HCT116 (cell line): ENCODE measurements around the gene TMEM178B. TPM values are rescaled to one million over a fixed set of nuclear protein-coding genes. Genes with fewer than 3 reads are reported as not detected.

Source experiments
- ATAC-seq: fragments of 200-7000 bp; cut with Tn5 transposase; 2 replicates; pipeline ENCODE4 v1.9.1; 2020; ENCODE audit warnings: mild to moderate bottlenecking, moderate library complexity
- BruUV-seq: library from RNA; stranded (reverse); fragments of 400-500 nt; replicated peaks from 2 replicates; lab custom pipeline; 2021; lab: Mats Ljungman, UMichigan
- CTCF ChIA-PET: fragments of 300-600 bp; sonication (Branson Sonifier 250); formaldehyde crosslinking; loops from one replicate; lab custom pipeline; 2021; ENCODE audit warnings: antibody characterized with exemption; lab: Charles Lee
- POLR2A ChIA-PET: fragments of 300-600, 350-600 bp; sonication (Branson Sonifier 250); formaldehyde crosslinking; loops from one replicate; lab custom pipeline; 2021; ENCODE audit warnings: antibody characterized with exemption; lab: Charles Lee
- RAD21 ChIA-PET, 2 experiments: fragments of 300-600 bp; sonication (Branson Sonifier 250); formaldehyde crosslinking; loops; one replicate each; lab custom pipeline; 2023; ENCODE audit warnings: low total read pairs in 2 of 2; ENCODE audit not compliant: uncharacterized antibody in 2 of 2, unreplicated experiment in 2 of 2, low non-redundant PET in 1 of 2; lab: Charles Lee
- DNase-seq: peaks from one replicate; pipeline ENCODE4 v3.0.0-alpha.2; 2010; ENCODE audit warnings: low read depth, low spot score
- H2AFZ ChIP-seq: fragments of 200-600 bp; shearing (Covaris generic), sonication (generic); 2 replicates; pipeline ENCODE4 v1.6.1; 2017; ENCODE audit warnings: low read depth, mixed run types, mixed read lengths, antibody characterized with exemption, low read length; ENCODE audit not compliant: poor library complexity, severe bottlenecking
- H3K27ac ChIP-seq: 2 replicates; pipeline ENCODE4 v1.5.1; 2012; ENCODE audit warnings: low read depth, low read length
- H3K27me3 ChIP-seq: fragments of 200-600 bp; sonication (generic); 2 replicates; pipeline ENCODE4 v1.6.1; 2016; ENCODE audit warnings: mixed run types, low read length, mixed read lengths; ENCODE audit not compliant: insufficient read depth
- H3K36me3 ChIP-seq, 2 experiments: fragments of 200-500 bp in 1 of 2; fragments of 200-600 bp in 1 of 2; sonication (Bioruptor generic) in 1 of 2; sonication (generic) in 1 of 2; 2 replicates each; pipeline versions ENCODE4 v1.5.1 to v1.6.1; 2014 to 2016; ENCODE audit warnings: low read length in 2 of 2, inconsistent platforms in 1 of 2, mixed read lengths in 1 of 2, mixed run types in 1 of 2; ENCODE audit not compliant: insufficient read depth in 2 of 2, control insufficient read depth in 1 of 2
- H3K4me1 ChIP-seq, 2 experiments: fragments of 200-600 bp in 1 of 2; sonication (generic) in 1 of 2; 2 replicates each; pipeline versions ENCODE4 v1.5.1 to v1.6.1; 2012 to 2017; ENCODE audit warnings: low read length in 2 of 2, inconsistent platforms in 1 of 2, mild to moderate bottlenecking in 1 of 2, mixed read lengths in 1 of 2, mixed run types in 1 of 2, moderate library complexity in 1 of 2; ENCODE audit not compliant: insufficient read depth in 2 of 2, control insufficient read depth in 1 of 2
- H3K4me2 ChIP-seq: fragments of 200-600 bp; sonication (generic); 2 replicates; pipeline ENCODE4 v1.6.1; 2017; ENCODE audit warnings: mixed run types, low read length, mixed read lengths
- H3K4me3 ChIP-seq, 2 experiments: fragments of 200-600 bp in 1 of 2; sonication (generic) in 1 of 2; replicated peaks in 1 of 2; 2 replicates each; pipeline ENCODE4 v1.5.1; 2011 to 2016; ENCODE audit warnings: low read length in 2 of 2, control low read depth in 1 of 2, low read depth in 1 of 2, mild to moderate bottlenecking in 1 of 2, mixed read lengths in 1 of 2, mixed run types in 1 of 2
- H3K79me2 ChIP-seq: fragments of 200-600 bp; sonication (generic); 2 replicates; pipeline ENCODE4 v1.6.1; 2017; ENCODE audit warnings: mild to moderate bottlenecking, mixed run types, low read length, moderate library complexity, mixed read lengths; ENCODE audit not compliant: insufficient read depth
- H3K9ac ChIP-seq: fragments of 200-600 bp; sonication (generic); 2 replicates; pipeline ENCODE4 v1.6.1; 2016; ENCODE audit warnings: low read length, mixed read lengths
- H3K9me2 ChIP-seq: fragments of 200-600 bp; sonication (generic), shearing (Covaris generic); 2 replicates; pipeline ENCODE4 v1.6.1; 2017; ENCODE audit warnings: mixed run types, mild to moderate bottlenecking, moderate library complexity; ENCODE audit not compliant: insufficient read depth
- H3K9me3 ChIP-seq, 2 experiments: fragments of 200-500 bp in 1 of 2; fragments of 200-600 bp in 1 of 2; sonication (Bioruptor generic) in 1 of 2; sonication (generic) in 1 of 2; 2 replicates each; pipeline ENCODE4 v1.6.1; 2014 to 2017; ENCODE audit warnings: low read length in 2 of 2, mixed read lengths in 2 of 2, inconsistent platforms in 1 of 2, low read depth in 1 of 2, mild to moderate bottlenecking in 1 of 2, mixed run types in 1 of 2, moderate library complexity in 1 of 2; ENCODE audit not compliant: control insufficient read depth in 1 of 2, insufficient read depth in 1 of 2
- H4K20me1 ChIP-seq: fragments of 200-600 bp; sonication (generic), shearing (Covaris generic); 2 replicates; pipeline ENCODE4 v1.6.1; 2017; ENCODE audit warnings: mixed run types, mild to moderate bottlenecking, moderate library complexity; ENCODE audit not compliant: insufficient read depth
- ATF3 ChIP-seq: IDR thresholded peaks from 2 replicates; pipeline ENCODE4 v1.6.1; 2012
- CBX3 ChIP-seq: IDR thresholded peaks from 2 replicates; pipeline ENCODE4 v1.6.1; 2012; ENCODE audit warnings: low read depth
- CTCF ChIP-seq, 3 experiments: fragments of 200-600 bp in 1 of 3; sonication (generic) in 1 of 3; IDR thresholded peaks in 2 of 3; conservative IDR thresholded peaks in 1 of 3; 2 replicates each; pipeline ENCODE4 v1.5.1; 2012 to 2017; ENCODE audit warnings: low read depth in 2 of 3, low read length in 2 of 3, antibody characterized with exemption in 1 of 3, borderline replicate concordance in 1 of 3, control low read depth in 1 of 3, mild to moderate bottlenecking in 1 of 3, mixed read lengths in 1 of 3, mixed run types in 1 of 3, moderate library complexity in 1 of 3; ENCODE audit not compliant: insufficient read depth in 1 of 3
- EZH2 ChIP-seq: fragments of 200-600 bp; sonication (generic); IDR thresholded peaks from 2 replicates; pipeline ENCODE4 v1.6.1; 2017; ENCODE audit warnings: antibody characterized with exemption, mixed run types
- JUND ChIP-seq: IDR thresholded peaks from 2 replicates; pipeline ENCODE4 v1.6.1; 2012
- POLR2AphosphoS5 ChIP-seq: IDR thresholded peaks from 2 replicates; pipeline ENCODE4 v1.6.1; 2011; ENCODE audit warnings: mild to moderate bottlenecking, low read depth, low read length, moderate library complexity
- SP1 ChIP-seq: IDR thresholded peaks from 2 replicates; pipeline ENCODE4 v1.6.1; 2012; ENCODE audit warnings: low read depth
- SRF ChIP-seq: IDR thresholded peaks from 2 replicates; pipeline ENCODE4 v1.6.1; 2012; ENCODE audit warnings: low read depth
- YY1 ChIP-seq: IDR thresholded peaks from 2 replicates; pipeline ENCODE4 v1.6.1; 2011; ENCODE audit warnings: low read length, low read depth, moderate library complexity, mild to moderate bottlenecking; ENCODE audit not compliant: insufficient replicate concordance; ENCODE audit errors: extremely low read depth
- intact Hi-C: fragments of 100-400 bp; cut with micrococcal nuclease; formaldehyde crosslinking; loops from 2 replicates; pipeline ENCODE4 v1.10.0; 2022
- total RNA-seq: library from RNA; stranded (reverse); gene quantifications from one replicate; pipeline ENCODE4 v1.2.1, GENCODE V29; 2021; ENCODE audit not compliant: unreplicated experiment

The TMEM178B gene
- total RNA-seq, 1 experiment from 2014 or later: 0.02 TPM

GRCh38 chr7:141370650-141371049 is 296.8 kb downstream of the TMEM178B start:
- intact Hi-C loops: no loop called here

More at GRCh38 chr7:141370650-141371049, 296.8 kb downstream of the TMEM178B start:
- H3K27ac ChIP-seq: no peak overlapping the region
- H3K9me3 ChIP-seq: no peaks in the 10 kb centered on the region
- BruUV-seq: no TSS peak
- H3K27me3 ChIP-seq: peaks cover 46% of the 10 kb centered on the region
- H3K36me3 ChIP-seq: no peaks in the 10 kb centered on the region
- H3K4me3 ChIP-seq: no peak overlapping the region
- H2AFZ ChIP-seq: no peak overlapping the region
- ChIA-PET CTCF (no interaction called here), POLR2A (no interaction called here), RAD21 (no interaction called here)
- no peaks in the 10 kb centered on the region for H3K4me1 ChIP-seq
- H3K9ac ChIP-seq: no peak overlapping the region
- H3K4me2 ChIP-seq: no peak overlapping the region
- no peak for ATAC-seq
- H3K79me2 ChIP-seq: no peaks in the 10 kb centered on the region
- TF ChIP-seq EZH2: no peak
- TF ChIP-seq POLR2AphosphoS5: no peak
- TF ChIP-seq SRF: no peak
- TF ChIP-seq CTCF (IDR thresholded peaks at IDR 0.05 in 2 of 3, conservative IDR thresholded peaks at IDR 0.05 in 1 of 3; ENCODE audit: borderline replicate concordance in 1 of 3, insufficient read depth in 1 of 3, low read depth in 2 of 3, low read length in 2 of 3): no peak
- no peak for TF ChIP-seq JUND
- no peak for TF ChIP-seq ATF3
- no peak for TF ChIP-seq CBX3
- no peak for TF ChIP-seq SP1
- TF ChIP-seq YY1: no peak
- no peaks in the 10 kb centered on the region for H4K20me1 ChIP-seq
- DNase-seq: no peak
- no peaks in the 10 kb centered on the region for H3K9me2 ChIP-seq
